CD14-positive monocyte (primary cell): Measurements from ENCODE around the gene MACROD2. TPM values are rescaled to one million over a fixed set of nuclear protein-coding genes. Genes with fewer than 3 reads are reported as not detected.

Experiments
- DNase-seq, 3 donors: peaks; one replicate each; pipeline ENCODE4 v3.0.0-alpha.2; 2011 to 2022
- H2AFZ ChIP-seq: 2 replicates; pipeline ENCODE4 v1.6.0; 2012; ENCODE audit warnings: mild to moderate bottlenecking, low read depth, low read length, inconsistent platforms; ENCODE audit not compliant: insufficient read depth, poor library complexity, severe bottlenecking
- H3K27ac ChIP-seq, 2 donors: 1 replicate in 1 of 2; 2 replicates in 1 of 2; pipeline ENCODE4 v1.5.1; 2012 to 2013; ENCODE audit warnings: low read length in 2 of 2, control low read depth in 1 of 2, inconsistent platforms in 1 of 2, low read depth in 1 of 2, mild to moderate bottlenecking in 1 of 2
- H3K27me3 ChIP-seq, 2 donors: one replicate each; pipeline versions ENCODE4 v1.6.0 to v1.6.1; 2011 to 2013; ENCODE audit warnings: low read length in 2 of 2; ENCODE audit not compliant: control insufficient read depth in 2 of 2, insufficient read depth in 2 of 2
- H3K36me3 ChIP-seq, 2 donors: replicated peaks in 1 of 2; 1 replicate in 1 of 2; 2 replicates in 1 of 2; pipeline versions ENCODE4 v1.5.1 to v1.6.1; 2012 to 2013; ENCODE audit warnings: low read length in 2 of 2, control low read depth in 1 of 2, inconsistent platforms in 1 of 2, mild to moderate bottlenecking in 1 of 2; ENCODE audit not compliant: insufficient read depth in 2 of 2, control insufficient read depth in 1 of 2
- H3K4me1 ChIP-seq, 2 donors: 1 replicate in 1 of 2; 2 replicates in 1 of 2; pipeline versions ENCODE4 v1.5.1 to v1.6.1; 2012 to 2013; ENCODE audit warnings: low read length in 2 of 2, control low read depth in 1 of 2, inconsistent platforms in 1 of 2, mild to moderate bottlenecking in 1 of 2, moderate library complexity in 1 of 2; ENCODE audit not compliant: insufficient read depth in 2 of 2, control insufficient read depth in 1 of 2
- H3K4me2 ChIP-seq: replicated peaks from 2 replicates; pipeline ENCODE3; 2012; ENCODE audit warnings: low read length, moderate library complexity, mild to moderate bottlenecking; ENCODE audit not compliant: poor library complexity, severe bottlenecking; ENCODE audit errors: extremely low read depth
- H3K4me3 ChIP-seq, 3 experiments: fragments of 200-600 bp in 1 of 3; sonication (generic) in 1 of 3; replicated peaks in 1 of 3; 1 replicate in 2 of 3; 2 replicates in 1 of 3; pipeline ENCODE4 v1.5.1; 2011 to 2013; ENCODE audit warnings: low read length in 3 of 3, mild to moderate bottlenecking in 3 of 3, control low read depth in 2 of 3, low read depth in 2 of 3, inconsistent platforms in 1 of 3, moderate library complexity in 1 of 3
- H3K79me2 ChIP-seq: 2 replicates; pipeline ENCODE4 v1.6.0; 2012; ENCODE audit warnings: mild to moderate bottlenecking, control low read depth, inconsistent platforms, low read length, moderate library complexity; ENCODE audit not compliant: insufficient read depth
- H3K9ac ChIP-seq: 2 replicates; pipeline ENCODE4 v1.6.0; 2017; ENCODE audit warnings: low read length, mild to moderate bottlenecking; ENCODE audit not compliant: insufficient read depth, poor library complexity, severe bottlenecking
- H3K9me3 ChIP-seq, 2 donors: replicated peaks in 1 of 2; 1 replicate in 1 of 2; 2 replicates in 1 of 2; pipeline versions ENCODE4 v1.5.1 to v1.6.1; 2012 to 2013; ENCODE audit warnings: low read length in 2 of 2, control low read depth in 1 of 2; ENCODE audit not compliant: control insufficient read depth in 1 of 2, insufficient read depth in 1 of 2
- H4K20me1 ChIP-seq: 2 replicates; pipeline ENCODE4 v1.6.0; 2012; ENCODE audit warnings: mild to moderate bottlenecking, low read length, control low read depth, moderate library complexity; ENCODE audit not compliant: insufficient read depth
- H3K27ac Mint-ChIP-seq, 7 donors: one replicate each; pipeline ENCODE4 v1.8.0; 2020; ENCODE audit warnings: mild to moderate bottlenecking in 7 of 7, mixed read lengths in 7 of 7, moderate library complexity in 6 of 7, inconsistent platforms in 2 of 7
- H3K27me3 Mint-ChIP-seq, 3 donors: one replicate each; pipeline ENCODE4 v1.8.0; 2021 to 2022; ENCODE audit warnings: low read depth in 3 of 3, mild to moderate bottlenecking in 3 of 3, mixed read lengths in 3 of 3, moderate library complexity in 3 of 3, inconsistent platforms in 1 of 3
- H3K36me3 Mint-ChIP-seq, 2 donors: one replicate each; pipeline ENCODE4 v1.8.0; 2020; ENCODE audit warnings: mixed read lengths in 2 of 2, inconsistent platforms in 1 of 2, mild to moderate bottlenecking in 1 of 2
- H3K4me1 Mint-ChIP-seq: one replicate; pipeline ENCODE4 v1.8.0; 2020; ENCODE audit warnings: mild to moderate bottlenecking, mixed read lengths
- H3K4me3 Mint-ChIP-seq, 2 donors: one replicate each; pipeline ENCODE4 v1.8.0; 2020; ENCODE audit warnings: mild to moderate bottlenecking in 2 of 2, mixed read lengths in 2 of 2, moderate library complexity in 1 of 2
- H3K9me3 Mint-ChIP-seq, 7 donors: one replicate each; pipeline ENCODE4 v1.8.0; 2020 to 2022; ENCODE audit warnings: mixed read lengths in 7 of 7, mild to moderate bottlenecking in 6 of 7, moderate library complexity in 6 of 7, inconsistent platforms in 2 of 7
- WGBS: methylation state at CpG from one replicate; pipeline ENCODE4 v1.1.5; 2013; ENCODE audit warnings: missing lambda C conversion rate; ENCODE audit not compliant: insufficient coverage; 5-methylcytosine and 5-hydroxymethylcytosine counted together
- intact Hi-C, 2 donors: fragments of 100-400 bp; cut with micrococcal nuclease; formaldehyde crosslinking; loops; one replicate each; pipeline versions ENCODE4 v1.15.0 to v1.15.1; 2023
- polyA plus RNA-seq, 3 donors: library from polyadenylated mRNA; depleted of rRNA in 1 of 3; unstranded in 2 of 3; stranded (reverse) in 1 of 3; fragments of 300-500 nt in 2 of 3; fragments of >200 nt in 1 of 3; fragmentation: Illumina TruSeq in 2 of 3; gene quantifications; 1 replicate in 2 of 3; 2 replicates in 1 of 3; pipeline ENCODE4 v1.2.3, GENCODE V29; 2012 to 2021
- TF ChIP-seq, protein P1 (sequence below): fragments of 200-600 bp; IDR thresholded peaks from one replicate; pipeline ENCODE4 v1.8.0; 2022; ENCODE audit warnings: antibody characterized with exemption, mild to moderate bottlenecking

The MACROD2 gene
- polyA plus RNA-seq, 3 donors: 0.23 TPM; not detected in 2

DNA sequence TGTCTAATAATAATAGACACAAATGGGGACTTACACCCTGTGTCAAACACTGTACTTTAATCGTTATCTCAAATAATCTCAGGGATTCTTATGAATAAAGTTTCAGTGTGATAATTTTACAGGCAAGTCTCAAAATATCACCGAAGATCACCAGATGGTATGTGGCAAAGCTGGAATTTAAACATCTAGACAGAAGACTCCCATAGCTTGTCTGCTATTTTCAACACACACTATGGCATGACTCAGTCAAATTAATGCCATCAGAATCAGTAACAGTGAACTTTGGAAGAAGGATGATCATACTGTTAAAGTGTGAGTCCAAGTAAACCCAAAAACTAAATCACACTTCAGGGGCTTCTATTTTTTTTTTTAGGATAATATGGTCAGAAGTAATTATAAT lies 1209.7 kb downstream of the MACROD2 start:
- intact Hi-C loops: no loop called here

DNA sequence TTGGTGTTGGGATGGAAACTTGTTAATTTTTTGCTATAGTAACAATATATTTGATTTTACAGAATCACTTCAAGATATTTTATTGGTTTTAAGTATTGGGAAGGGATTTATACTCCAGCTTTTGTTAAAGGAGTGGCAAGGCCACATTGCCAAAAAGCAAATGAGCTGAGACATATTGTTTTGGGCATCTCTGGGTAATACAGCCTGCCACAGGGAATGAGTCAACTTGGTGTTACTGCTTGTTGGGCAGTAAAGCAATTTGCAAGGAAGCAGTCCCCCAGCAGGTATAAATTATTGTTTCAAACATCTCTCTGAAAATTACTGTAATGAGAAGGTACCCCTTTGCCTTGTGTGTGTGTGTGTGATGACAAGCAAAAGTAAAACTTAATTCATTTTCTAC lies 1210.4 kb downstream of the MACROD2 start:
- intact Hi-C loops: no loop called here

More for the DNA sequence above, 1209.7 kb downstream of the MACROD2 start:
- Histone ChIP-seq H3K27me3 (no peaks in the 10 kb centered on the region), H3K9ac (no peak overlapping the region), H3K27ac (no peak overlapping the region), H3K4me3 (no peak overlapping the region), H2AFZ (no peak overlapping the region), H3K79me2 (no peaks in the 10 kb centered on the region), H3K9me3 (peaks cover 7 to 11% of the 10 kb centered on the region in 2 donors), H3K4me2 (no peak overlapping the region), H4K20me1 (no peaks in the 10 kb centered on the region), H3K36me3 (no peaks in the 10 kb centered on the region), H3K4me1 (no peaks in the 10 kb centered on the region)
- H3K4me3 Mint-ChIP-seq: no peak overlapping the region
- H3K9me3 Mint-ChIP-seq: peaks cover 6 to 19% (median 12%) of the 10 kb centered on the region in 7 donors
- no peak overlapping the region for H3K27ac Mint-ChIP-seq
- no peaks in the 10 kb centered on the region for H3K36me3 Mint-ChIP-seq
- WGBS: no CpG with 5 or more reads among the region's 2 CpGs
- H3K4me1 Mint-ChIP-seq: no peaks in the 10 kb centered on the region
- TF ChIP-seq, protein P1, sequence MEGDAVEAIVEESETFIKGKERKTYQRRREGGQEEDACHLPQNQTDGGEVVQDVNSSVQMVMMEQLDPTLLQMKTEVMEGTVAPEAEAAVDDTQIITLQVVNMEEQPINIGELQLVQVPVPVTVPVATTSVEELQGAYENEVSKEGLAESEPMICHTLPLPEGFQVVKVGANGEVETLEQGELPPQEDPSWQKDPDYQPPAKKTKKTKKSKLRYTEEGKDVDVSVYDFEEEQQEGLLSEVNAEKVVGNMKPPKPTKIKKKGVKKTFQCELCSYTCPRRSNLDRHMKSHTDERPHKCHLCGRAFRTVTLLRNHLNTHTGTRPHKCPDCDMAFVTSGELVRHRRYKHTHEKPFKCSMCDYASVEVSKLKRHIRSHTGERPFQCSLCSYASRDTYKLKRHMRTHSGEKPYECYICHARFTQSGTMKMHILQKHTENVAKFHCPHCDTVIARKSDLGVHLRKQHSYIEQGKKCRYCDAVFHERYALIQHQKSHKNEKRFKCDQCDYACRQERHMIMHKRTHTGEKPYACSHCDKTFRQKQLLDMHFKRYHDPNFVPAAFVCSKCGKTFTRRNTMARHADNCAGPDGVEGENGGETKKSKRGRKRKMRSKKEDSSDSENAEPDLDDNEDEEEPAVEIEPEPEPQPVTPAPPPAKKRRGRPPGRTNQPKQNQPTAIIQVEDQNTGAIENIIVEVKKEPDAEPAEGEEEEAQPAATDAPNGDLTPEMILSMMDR: no peak
- peaks cover 0 to 3% (median 2%) of the 10 kb centered on the region in 3 donors for H3K27me3 Mint-ChIP-seq
- DNase-seq: no peak

More for the DNA sequence above, 1210.4 kb downstream of the MACROD2 start:
- Histone ChIP-seq H3K27ac (no peak overlapping the region), H3K79me2 (no peaks in the 10 kb centered on the region), H3K36me3 (no peaks in the 10 kb centered on the region), H2AFZ (no peak overlapping the region), H3K4me3 (no peak overlapping the region), H4K20me1 (no peaks in the 10 kb centered on the region), H3K9me3 (peaks cover 7 to 11% of the 10 kb centered on the region in 2 donors), H3K4me2 (no peak overlapping the region), H3K27me3 (no peaks in the 10 kb centered on the region), H3K9ac (no peak overlapping the region), H3K4me1 (no peaks in the 10 kb centered on the region)
- no peaks in the 10 kb centered on the region for H3K4me1 Mint-ChIP-seq
- H3K27ac Mint-ChIP-seq: no peak overlapping the region
- TF ChIP-seq, protein P1: no peak
- no peaks in the 10 kb centered on the region for H3K36me3 Mint-ChIP-seq
- DNase-seq: no peak
- H3K27me3 Mint-ChIP-seq: peaks cover 2 to 3% (median 2%) of the 10 kb centered on the region in 3 donors
- peaks cover 8 to 20% (median 13%) of the 10 kb centered on the region in 7 donors for H3K9me3 Mint-ChIP-seq
- H3K4me3 Mint-ChIP-seq: no peak overlapping the region
